Suprapubic skin (tissue), 4 donors: ENCODE measurements around the gene ERF. TPM values are rescaled to one million over a fixed set of nuclear protein-coding genes. Genes with fewer than 3 reads are reported as not detected.

Experiments used
- DNase-seq, 2 donors: peaks; one replicate each; pipeline ENCODE4 v3.0.0-alpha.2; 2019; ENCODE audit warnings: low spot score in 2 of 2
- H3K27ac ChIP-seq: fragments of 200-600 bp; sonication (generic); one replicate; pipeline ENCODE4 v1.5.1; 2019
- H3K27me3 ChIP-seq: fragments of 200-600 bp; sonication (generic); one replicate; pipeline ENCODE4 v1.5.1; 2019
- H3K36me3 ChIP-seq: fragments of 200-600 bp; sonication (generic); one replicate; pipeline ENCODE4 v1.5.1; 2019
- H3K4me1 ChIP-seq: fragments of 200-600 bp; sonication (generic); one replicate; pipeline ENCODE4 v1.5.1; 2019
- H3K4me3 ChIP-seq: fragments of 200-600 bp; sonication (generic); one replicate; pipeline ENCODE4 v1.5.1; 2019; ENCODE audit warnings: mild to moderate bottlenecking
- H3K9me3 ChIP-seq: fragments of 200-600 bp; sonication (generic); one replicate; pipeline ENCODE4 v1.5.1; 2019
- CTCF ChIP-seq, 2 donors: fragments of 200-600 bp in 1 of 2; fragments of 450-650 bp in 1 of 2; sonication (generic) in 1 of 2; IDR thresholded peaks; one replicate each; pipeline ENCODE4 v1.5.1; 2016 to 2019; ENCODE audit warnings: antibody characterized with exemption in 2 of 2, mild to moderate bottlenecking in 1 of 2, moderate library complexity in 1 of 2
- EP300 ChIP-seq: sonication (generic); formaldehyde crosslinking; IDR thresholded peaks from one replicate; pipeline ENCODE4 v1.6.1; 2017; ENCODE audit warnings: antibody characterized with exemption
- POLR2A ChIP-seq, 2 donors: fragments of 450-650 bp; IDR thresholded peaks; one replicate each; pipeline ENCODE4 v1.6.1; 2017; ENCODE audit warnings: antibody characterized with exemption in 2 of 2, mild to moderate bottlenecking in 2 of 2, moderate library complexity in 2 of 2
- POLR2AphosphoS5 ChIP-seq, 3 donors: sonication (generic); formaldehyde crosslinking; IDR thresholded peaks; one replicate each; pipeline ENCODE4 v1.6.1; 2017; ENCODE audit warnings: antibody characterized with exemption in 3 of 3
- WGBS: methylation state at CpG from one replicate; pipeline ENCODE4 v1.1.5; 2018; 5-methylcytosine and 5-hydroxymethylcytosine counted together
- total RNA-seq, 4 donors: library from RNA; depleted of rRNA; stranded (reverse); fragments of >200 nt; gene quantifications; one replicate each; pipeline ENCODE4 v1.1.0, GENCODE V29; 2016

The ERF gene
- total RNA-seq, 4 donors from 2014 or later, result 36.8 to 49.5 (median 45.8) TPM

DNA sequence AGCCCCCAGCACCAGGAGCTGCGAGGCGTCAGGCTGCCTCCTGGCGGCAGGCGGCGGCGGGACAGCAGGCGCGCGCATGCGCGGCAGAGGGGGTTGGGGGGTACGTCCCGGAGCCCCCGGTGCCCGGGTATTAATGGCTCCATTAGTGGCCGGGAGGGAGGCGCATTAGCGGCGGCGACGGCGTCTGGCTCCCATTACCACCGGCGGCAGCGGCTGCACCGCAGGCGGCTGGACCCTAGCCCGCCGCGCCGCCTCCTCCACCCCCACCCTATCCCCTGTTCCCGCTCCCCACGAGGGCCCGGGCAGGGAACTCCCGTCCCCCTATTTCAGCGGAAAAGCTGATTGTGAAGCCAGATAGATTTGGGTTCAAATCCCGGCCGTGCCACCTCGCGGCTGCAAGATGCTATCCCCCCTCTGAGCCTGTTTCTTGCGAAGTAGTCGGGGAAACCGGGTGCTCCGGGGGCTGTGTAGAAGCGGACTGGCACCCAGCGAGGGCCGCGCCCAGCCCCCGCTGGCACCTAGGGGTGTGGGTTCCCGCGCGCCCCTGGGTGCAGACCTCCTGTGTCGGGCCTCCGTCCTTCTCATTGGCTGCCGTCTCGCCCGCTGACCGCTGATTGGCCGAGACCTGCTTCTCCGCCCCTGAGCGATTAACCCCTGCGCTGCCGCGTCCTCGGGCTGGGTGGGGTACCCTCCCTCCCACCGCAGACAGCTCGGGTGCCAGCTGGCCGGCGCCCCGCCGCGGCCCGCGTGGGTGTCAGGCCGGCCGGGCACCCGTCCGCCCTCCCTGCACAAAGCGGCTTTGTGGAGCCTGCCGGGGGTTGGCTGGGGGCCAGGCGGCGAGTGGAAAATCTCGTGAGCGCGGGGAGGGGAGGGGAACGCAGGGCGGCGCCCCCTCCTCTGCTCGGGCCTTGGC lies 25.2 kb upstream of the ERF start:
- TF ChIP-seq POLR2AphosphoS5 (IDR thresholded peaks at IDR 0.05), result peak in 2 of 3 donors; percentile 17 to 51
- TF ChIP-seq CTCF (IDR thresholded peaks at IDR 0.05), result peak; percentile 85 to 93
- TF ChIP-seq EP300, result no peak
- TF ChIP-seq POLR2A (IDR thresholded peaks at IDR 0.05), result no peak
- peaks cover 91% of the 10 kb centered on the region for H3K4me1 ChIP-seq
- WGBS, result 0% methylated on average over 24 of the region's 89 CpGs

DNA sequence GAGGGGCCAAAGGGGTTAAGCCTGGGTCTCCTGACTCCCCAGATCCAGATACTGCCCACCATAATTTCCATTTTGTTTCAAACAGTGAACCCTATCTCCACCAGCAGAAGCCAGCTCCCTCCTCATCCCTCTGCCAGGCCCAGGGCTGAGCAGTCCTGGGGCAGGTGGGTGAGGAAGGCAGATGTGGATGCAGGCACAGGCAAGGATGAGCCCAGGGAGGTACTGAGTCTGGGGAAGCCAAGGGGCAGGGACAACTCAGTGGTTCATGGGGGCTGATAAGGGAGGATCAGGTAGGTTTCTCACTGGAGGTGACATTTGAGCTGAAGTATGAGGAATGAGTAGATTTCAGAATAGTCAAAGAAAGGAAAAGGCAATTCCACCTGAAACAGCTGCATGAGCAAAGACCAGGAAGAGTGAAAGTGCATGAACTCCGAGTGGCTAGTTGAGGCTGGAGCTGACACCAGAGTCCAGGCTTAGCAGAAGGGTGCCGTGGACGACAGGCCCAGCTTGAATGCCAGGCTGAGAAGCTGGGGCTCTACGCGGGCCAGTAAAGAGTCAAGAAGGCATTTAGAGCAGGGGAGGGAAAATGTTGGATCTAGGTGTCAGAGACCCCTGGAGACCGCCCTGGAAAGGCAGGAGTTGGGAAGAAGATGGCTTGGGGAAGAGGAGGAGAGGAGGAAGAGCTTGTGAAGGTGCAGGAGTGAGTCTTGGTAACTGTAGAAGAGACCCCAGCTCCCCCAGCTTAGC lies 24.4 kb upstream of the ERF start:
- peak in 1 of 2 donors; percentile 65 for DNase-seq
- 14% methylated on average over 6 of the region's 6 CpGs for WGBS

More for the DNA sequence above, 25.2 kb upstream of the ERF start:
- no peaks in the 10 kb centered on the region for H3K36me3 ChIP-seq
- H3K9me3 ChIP-seq, result no peaks in the 10 kb centered on the region
- peak overlapping the region; percentile 87 for H3K4me3 ChIP-seq
- H3K27me3 ChIP-seq, result no peaks in the 10 kb centered on the region
- H3K27ac ChIP-seq, result peak overlapping the region; percentile 97
- DNase-seq, result peak; percentile 96

DNA sequence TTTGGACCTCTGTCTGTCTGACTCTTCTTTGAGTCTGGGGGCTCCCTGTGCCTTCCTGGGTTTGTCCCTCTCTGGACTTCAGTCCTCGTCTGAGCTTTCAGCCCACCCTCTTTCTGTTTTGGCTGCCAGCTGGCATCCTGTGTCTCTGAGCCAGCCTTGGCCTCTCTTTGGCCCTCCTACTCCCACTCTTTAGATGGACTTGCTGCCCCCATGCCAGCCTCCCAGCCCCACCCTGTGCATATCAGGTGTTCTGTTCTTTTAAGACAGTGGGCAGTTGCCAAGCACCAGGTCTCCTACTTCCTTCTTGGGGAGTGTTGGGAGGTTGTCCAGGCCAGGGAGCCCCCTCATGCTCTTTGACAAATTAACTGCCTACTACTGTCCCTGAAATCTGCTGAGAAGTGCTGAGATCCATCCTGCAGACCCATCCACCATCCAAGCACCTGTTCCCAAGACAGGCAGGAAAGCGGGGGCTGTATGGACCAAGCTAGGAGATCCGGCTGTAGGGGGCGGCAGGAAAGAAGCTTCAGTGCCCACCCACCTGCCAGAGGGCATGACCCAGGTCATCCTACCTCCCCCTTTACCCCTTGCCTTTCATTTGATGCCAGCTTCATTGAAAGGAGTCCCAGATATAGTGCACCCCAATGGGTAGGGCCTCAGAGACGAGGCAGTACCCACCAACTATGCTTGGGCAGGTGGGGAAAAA lies 23.7 kb upstream of the ERF start:
- WGBS, result 59% methylated on average over 5 of the region's 5 CpGs
- H3K4me3 ChIP-seq, result peak overlapping the region; percentile 0
- DNase-seq, result no peak
- peaks cover 10% of the 10 kb centered on the region for H3K36me3 ChIP-seq
- H3K27me3 ChIP-seq, result no peaks in the 10 kb centered on the region
- H3K9me3 ChIP-seq, result no peaks in the 10 kb centered on the region
- H3K4me1 ChIP-seq, result peaks cover 92% of the 10 kb centered on the region
- H3K27ac ChIP-seq, result peak overlapping the region; percentile 97
- TF ChIP-seq EP300 (no peak), POLR2A (IDR thresholded peaks at IDR 0.05) (no peak), CTCF (IDR thresholded peaks at IDR 0.05) (no peak), POLR2AphosphoS5 (IDR thresholded peaks at IDR 0.05) (no peak)

More for the DNA sequence above, 24.4 kb upstream of the ERF start:
- Histone ChIP-seq H3K4me3 (peak overlapping the region; percentile 87), H3K9me3 (no peaks in the 10 kb centered on the region), H3K27me3 (no peaks in the 10 kb centered on the region), H3K27ac (peak overlapping the region; percentile 97), H3K36me3 (peaks cover 3% of the 10 kb centered on the region), H3K4me1 (peaks cover 86% of the 10 kb centered on the region)
- TF ChIP-seq POLR2AphosphoS5 (IDR thresholded peaks at IDR 0.05) (no peak), EP300 (no peak), CTCF (IDR thresholded peaks at IDR 0.05) (no peak), POLR2A (IDR thresholded peaks at IDR 0.05) (no peak)

DNA sequence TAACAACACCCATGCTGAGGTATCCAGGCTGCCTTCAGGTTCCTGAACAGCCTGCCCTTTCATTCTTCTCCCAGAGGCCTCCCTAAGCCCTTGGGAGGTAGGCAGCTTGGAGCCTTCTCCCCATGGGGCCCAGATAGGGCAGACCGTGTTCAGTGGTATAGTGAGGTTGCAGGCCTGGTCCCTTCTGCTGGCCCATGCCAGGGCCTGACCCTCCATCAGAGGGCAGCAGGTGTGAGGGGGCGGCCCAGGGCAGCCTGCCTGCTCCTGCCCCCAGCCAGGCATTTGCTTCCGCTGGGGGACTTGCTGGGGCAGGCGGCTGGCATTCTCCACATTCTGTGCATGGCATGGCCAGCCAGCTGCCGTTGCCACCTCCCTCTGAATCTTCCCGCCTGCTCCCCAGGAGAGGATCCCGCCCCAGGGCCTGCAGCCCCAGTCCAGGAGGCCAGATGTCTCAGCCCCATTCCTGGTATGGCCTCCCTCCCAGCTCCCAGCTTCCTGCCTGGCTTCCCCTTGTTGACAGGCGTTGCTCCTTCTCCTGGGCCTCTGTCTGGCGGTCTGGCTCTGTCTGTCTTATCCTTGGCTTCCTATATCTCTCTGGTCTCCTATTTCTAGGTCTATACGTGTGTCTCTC lies 23.0 kb upstream of the ERF start:
- Histone ChIP-seq H3K27me3 (no peaks in the 10 kb centered on the region), H3K4me1 (peaks cover 86% of the 10 kb centered on the region), H3K27ac (peak overlapping the region; percentile 97), H3K36me3 (peaks cover 17% of the 10 kb centered on the region), H3K4me3 (peak overlapping the region; percentile 0), H3K9me3 (no peaks in the 10 kb centered on the region)
- TF ChIP-seq POLR2A (IDR thresholded peaks at IDR 0.05) (no peak), POLR2AphosphoS5 (IDR thresholded peaks at IDR 0.05) (peak in 1 of 3 donors; percentile 32)
- DNase-seq, result peak; percentile 75 to 76
- WGBS, result 6% methylated on average over 7 of the region's 10 CpGs

DNA sequence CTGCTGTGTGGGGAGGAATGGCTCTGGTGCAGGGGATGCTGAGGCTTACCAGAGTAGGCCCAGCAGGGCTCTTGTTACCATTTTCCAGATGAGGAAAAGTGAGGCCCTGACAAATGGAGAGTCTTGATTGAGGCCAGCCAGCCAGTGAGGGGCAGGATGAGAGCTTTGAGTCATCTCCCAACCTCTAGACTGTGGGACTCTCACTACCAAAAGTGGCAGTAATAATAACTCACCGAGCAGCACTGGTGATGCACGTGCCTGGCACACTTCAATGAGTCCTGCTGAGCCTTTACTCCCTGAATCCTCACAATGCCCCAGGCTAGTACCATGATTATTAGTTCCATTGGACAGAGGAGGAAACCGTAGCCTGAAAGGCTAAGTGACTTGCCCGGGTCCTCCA lies 21.9 kb upstream of the ERF start:
- H3K27me3 ChIP-seq, result no peaks in the 10 kb centered on the region
- H3K27ac ChIP-seq, result peak overlapping the region; percentile 97
- DNase-seq, result no peak
- H3K4me1 ChIP-seq, result peaks cover 77% of the 10 kb centered on the region
- TF ChIP-seq EP300 (no peak), POLR2A (IDR thresholded peaks at IDR 0.05) (no peak), POLR2AphosphoS5 (IDR thresholded peaks at IDR 0.05) (no peak), CTCF (IDR thresholded peaks at IDR 0.05) (no peak)
- H3K9me3 ChIP-seq, result no peaks in the 10 kb centered on the region
- 44% methylated on average over 2 of the region's 4 CpGs for WGBS
- peaks cover 28% of the 10 kb centered on the region for H3K36me3 ChIP-seq
- H3K4me3 ChIP-seq, result no peak overlapping the region
